ENCODE measurements around the gene ASB17. TPM values are rescaled to one million over a fixed set of nuclear protein-coding genes. Genes with fewer than 3 reads are reported as not detected.

The ASB17 gene, protein sequence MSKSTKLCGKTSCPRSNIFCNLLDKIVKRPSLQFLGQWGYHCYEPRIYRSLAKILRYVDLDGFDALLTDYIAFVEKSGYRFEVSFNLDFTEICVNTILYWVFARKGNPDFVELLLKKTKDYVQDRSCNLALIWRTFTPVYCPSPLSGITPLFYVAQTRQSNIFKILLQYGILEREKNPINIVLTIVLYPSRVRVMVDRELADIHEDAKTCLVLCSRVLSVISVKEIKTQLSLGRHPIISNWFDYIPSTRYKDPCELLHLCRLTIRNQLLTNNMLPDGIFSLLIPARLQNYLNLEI
- not detected for total RNA-seq

DNA sequence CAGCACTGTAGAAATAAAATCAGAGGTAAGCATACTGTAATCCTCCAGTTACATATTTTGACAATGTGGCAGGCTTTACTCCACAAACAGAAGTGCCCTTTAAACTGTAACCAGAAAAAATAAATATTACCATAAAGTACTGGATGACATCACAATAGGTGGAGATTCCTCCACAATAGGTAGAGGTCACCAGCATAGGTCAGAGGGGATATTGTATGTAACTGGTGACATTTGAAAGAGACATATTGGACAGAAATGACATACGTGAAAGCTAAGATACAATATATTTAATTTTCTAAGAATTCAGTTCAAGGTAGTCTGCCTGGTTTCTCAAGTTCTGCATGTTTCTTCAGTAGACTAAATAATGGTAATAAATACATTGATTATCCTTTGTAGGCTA, at the start of gene ASB17:
Gene ASB17 (minus strand): TSS at position 101 of the 400 bp plus-strand sequence. CDS start 113 bp downstream, outside the sequence.
- Histone ChIP-seq H3K4me1 (no peaks in the 10 kb centered on the region), H3K36me3 (no peaks in the 10 kb centered on the region), H3K27ac (no peak within 1 kb of the TSS), H3K27me3 (no peaks in the 10 kb centered on the region), H3K4me3 (replicated peaks in 1 of 3) (no peak within 1 kb of the TSS), H3K9me3 (no peaks in the 10 kb centered on the region)
- intact Hi-C loops (cut with DNase I), result no loop called here
- no peak for DNase-seq
- 95 to 97% methylated on average over 1 of the region's 1 CpG for WGBS, 2 donors
- TF ChIP-seq, protein P1, sequence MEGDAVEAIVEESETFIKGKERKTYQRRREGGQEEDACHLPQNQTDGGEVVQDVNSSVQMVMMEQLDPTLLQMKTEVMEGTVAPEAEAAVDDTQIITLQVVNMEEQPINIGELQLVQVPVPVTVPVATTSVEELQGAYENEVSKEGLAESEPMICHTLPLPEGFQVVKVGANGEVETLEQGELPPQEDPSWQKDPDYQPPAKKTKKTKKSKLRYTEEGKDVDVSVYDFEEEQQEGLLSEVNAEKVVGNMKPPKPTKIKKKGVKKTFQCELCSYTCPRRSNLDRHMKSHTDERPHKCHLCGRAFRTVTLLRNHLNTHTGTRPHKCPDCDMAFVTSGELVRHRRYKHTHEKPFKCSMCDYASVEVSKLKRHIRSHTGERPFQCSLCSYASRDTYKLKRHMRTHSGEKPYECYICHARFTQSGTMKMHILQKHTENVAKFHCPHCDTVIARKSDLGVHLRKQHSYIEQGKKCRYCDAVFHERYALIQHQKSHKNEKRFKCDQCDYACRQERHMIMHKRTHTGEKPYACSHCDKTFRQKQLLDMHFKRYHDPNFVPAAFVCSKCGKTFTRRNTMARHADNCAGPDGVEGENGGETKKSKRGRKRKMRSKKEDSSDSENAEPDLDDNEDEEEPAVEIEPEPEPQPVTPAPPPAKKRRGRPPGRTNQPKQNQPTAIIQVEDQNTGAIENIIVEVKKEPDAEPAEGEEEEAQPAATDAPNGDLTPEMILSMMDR (IDR thresholded peaks at IDR 0.05), result no peak
- no peak for TF ChIP-seq POLR2A (IDR thresholded peaks at IDR 0.05)

DNA sequence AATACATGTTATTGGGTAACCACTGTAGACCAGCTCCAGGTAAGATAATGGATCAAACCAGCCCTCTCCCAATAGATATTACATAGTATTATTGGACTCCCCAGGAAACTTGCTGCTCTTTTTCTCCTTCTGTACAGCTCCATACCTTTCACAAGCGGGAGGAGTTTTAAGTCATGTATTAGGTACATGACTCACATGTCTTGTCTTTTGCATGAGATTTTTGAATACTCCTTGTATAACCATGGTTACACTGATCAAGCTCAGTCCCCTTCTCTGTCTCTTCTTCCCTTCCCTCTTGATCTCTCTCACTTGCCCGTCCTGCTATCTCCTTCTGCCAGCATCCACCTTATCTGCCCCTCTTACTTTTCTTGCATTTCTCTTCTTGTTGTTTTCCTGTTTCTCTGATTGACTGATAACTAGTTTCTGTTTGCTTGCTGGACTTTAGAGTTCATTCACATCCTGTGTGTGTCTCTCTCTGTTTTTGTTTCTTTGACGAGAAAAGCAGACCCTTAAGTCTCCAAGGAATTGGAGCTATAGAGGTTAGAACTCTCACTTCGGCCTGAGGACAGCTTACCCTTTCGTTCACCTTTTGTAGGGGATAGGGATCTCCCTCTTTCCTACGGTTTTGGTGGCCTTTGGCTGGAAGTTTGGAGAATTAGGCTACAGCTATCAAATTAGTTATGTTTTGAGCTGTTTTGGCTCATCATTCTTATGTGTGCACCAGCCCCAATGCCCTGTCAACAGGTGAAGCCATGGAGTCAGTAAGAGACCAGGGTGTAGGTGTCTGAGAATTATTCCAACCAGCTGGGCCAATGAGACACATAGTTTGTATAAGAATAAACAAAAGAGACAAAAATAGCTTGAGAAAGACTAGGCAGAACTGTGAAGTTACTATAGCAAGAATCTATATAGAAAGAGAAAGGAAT, 49.0 kb upstream of the ASB17 start:
- Histone ChIP-seq H3K27ac (no peak overlapping the region), H3K27me3 (no peaks in the 10 kb centered on the region), H3K4me3 (replicated peaks in 1 of 3) (no peak overlapping the region), H3K36me3 (no peaks in the 10 kb centered on the region), H3K9me3 (no peaks in the 10 kb centered on the region), H3K4me1 (peaks cover 0 to 13% of the 10 kb centered on the region in 2 donors)
- intact Hi-C loops (cut with DNase I), result no loop called here
- no peak for DNase-seq
- WGBS, 2 donors, result 79% methylated on average over 6 of the region's 6 CpGs
- TF ChIP-seq, protein P1 (IDR thresholded peaks at IDR 0.05), result no peak
- no peak for TF ChIP-seq POLR2A (IDR thresholded peaks at IDR 0.05)

DNA sequence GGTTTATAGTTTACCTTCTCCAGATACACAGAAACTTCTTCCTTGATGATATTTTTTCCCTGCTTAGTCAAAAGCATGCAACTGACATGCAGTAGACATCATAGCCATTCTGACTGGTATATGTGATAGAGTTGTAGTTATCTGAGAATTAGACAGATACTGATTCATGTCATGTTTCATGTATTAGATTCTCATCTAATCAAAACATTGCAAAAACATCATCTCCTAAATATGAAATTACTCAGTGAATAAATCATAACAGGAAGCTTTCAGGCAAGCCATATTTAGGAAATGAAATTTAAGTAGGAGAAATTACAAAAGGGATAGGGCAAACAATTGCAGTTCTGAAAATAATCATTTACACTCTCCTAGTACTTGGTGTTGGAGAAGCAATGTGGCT, 38.4 kb upstream of the ASB17 start:
- H3K4me3 ChIP-seq (replicated peaks in 1 of 3), result no peak overlapping the region
- no peak for DNase-seq
- no peaks in the 10 kb centered on the region for H3K36me3 ChIP-seq
- H3K9me3 ChIP-seq, result no peaks in the 10 kb centered on the region
- no peak overlapping the region for H3K27ac ChIP-seq
- no peaks in the 10 kb centered on the region for H3K4me1 ChIP-seq
- no peaks in the 10 kb centered on the region for H3K27me3 ChIP-seq
- intact Hi-C loops (cut with DNase I), result no loop called here
- TF ChIP-seq POLR2A (IDR thresholded peaks at IDR 0.05), result no peak
- TF ChIP-seq, protein P1 (IDR thresholded peaks at IDR 0.05), result no peak

DNA sequence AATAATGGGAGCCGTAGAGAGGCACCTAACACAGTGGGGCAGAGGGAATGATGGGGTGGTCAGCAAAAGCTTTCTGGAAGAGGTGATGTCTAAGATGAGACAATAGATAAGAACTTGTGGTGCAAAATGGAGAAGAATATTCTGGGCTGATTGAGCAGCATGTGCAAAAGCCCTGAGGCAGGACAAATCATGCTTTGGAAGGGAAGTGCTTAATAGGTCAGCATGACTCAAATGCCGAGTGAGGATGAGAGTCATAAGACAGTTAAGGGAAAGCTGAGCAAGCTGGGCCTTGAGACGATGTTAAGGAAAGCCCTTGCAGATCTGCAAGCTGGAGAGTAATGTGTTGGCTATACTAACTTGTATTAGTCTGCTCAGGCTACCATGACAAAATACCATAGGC, 37.3 kb upstream of the ASB17 start:
- no peak overlapping the region for H3K27ac ChIP-seq
- intact Hi-C loops (cut with DNase I), result no loop called here
- no peak for TF ChIP-seq POLR2A (IDR thresholded peaks at IDR 0.05)
- TF ChIP-seq, protein P1 (IDR thresholded peaks at IDR 0.05), result no peak
- H3K27me3 ChIP-seq, result no peaks in the 10 kb centered on the region
- H3K4me1 ChIP-seq, result no peaks in the 10 kb centered on the region
- DNase-seq, result no peak
- no peaks in the 10 kb centered on the region for H3K36me3 ChIP-seq
- WGBS, 2 donors, result 86 to 89% methylated on average over 3 of the region's 3 CpGs
- H3K9me3 ChIP-seq, result no peaks in the 10 kb centered on the region
- no peak overlapping the region for H3K4me3 ChIP-seq (replicated peaks in 1 of 3)

DNA sequence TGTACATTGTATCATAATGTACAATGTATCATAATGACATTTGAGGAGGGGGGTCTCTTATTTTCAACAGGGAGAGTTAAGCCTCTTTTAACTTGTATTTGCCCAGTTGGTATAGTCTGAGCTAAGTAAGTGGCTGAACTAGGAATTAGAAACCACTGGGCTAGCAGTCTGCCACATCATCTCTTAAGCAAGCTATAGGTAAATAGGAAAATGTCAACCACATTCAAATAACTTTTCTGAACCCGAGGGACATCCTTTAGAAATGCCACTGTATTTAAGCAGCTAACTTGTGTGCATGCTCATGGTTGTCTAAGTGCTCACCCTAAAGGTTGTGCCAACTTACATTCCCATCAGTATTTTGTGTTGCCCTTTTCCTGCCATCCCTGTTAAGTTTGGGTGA, 35.5 kb upstream of the ASB17 start:
- Histone ChIP-seq H3K27ac (no peak overlapping the region), H3K4me3 (replicated peaks in 1 of 3) (no peak overlapping the region), H3K4me1 (no peaks in the 10 kb centered on the region), H3K27me3 (no peaks in the 10 kb centered on the region), H3K9me3 (no peaks in the 10 kb centered on the region), H3K36me3 (no peaks in the 10 kb centered on the region)
- TF ChIP-seq, protein P1 (IDR thresholded peaks at IDR 0.05), result no peak
- no peak for TF ChIP-seq POLR2A (IDR thresholded peaks at IDR 0.05)
- no peak for DNase-seq
- intact Hi-C loops (cut with DNase I), result no loop called here
- WGBS, 2 donors, result 85% methylated on average over 1 of the region's 1 CpG

Data from thyroid gland (tissue), 4 donors.